ENCODE data around the gene CEACAM21. TPM values are rescaled to one million over a fixed set of nuclear protein-coding genes. Genes with fewer than 3 reads are reported as not detected.

Gene CEACAM21
- polyA plus RNA-seq, 3 donors: 2.1 to 6.4 (median 4.1) TPM

GRCh38 chr19:41570639-41571112 is 5.3 kb upstream of the CEACAM21 start:
- peaks cover 0 to 3% of the 10 kb centered on the region in 2 donors for H3K36me3 Mint-ChIP-seq
- Histone ChIP-seq H3K4me3 (replicated peaks in 1 of 3; ENCODE audit: low read depth in 2 of 3, low read length in 3 of 3) (no peak overlapping the region), H3K27me3 (ENCODE audit: control insufficient read depth in 2 of 2, insufficient read depth in 2 of 2, low read length in 2 of 2) (peaks cover 5 to 20% of the 10 kb centered on the region in 2 donors), H3K27ac (ENCODE audit: low read depth in 1 of 2, low read length in 2 of 2) (no peak overlapping the region), H3K4me2 (replicated peaks; ENCODE audit: extremely low read depth, low read length, poor library complexity, severe bottlenecking) (no peak overlapping the region), H3K9ac (ENCODE audit: insufficient read depth, low read length, poor library complexity, severe bottlenecking) (no peak overlapping the region), H3K4me1 (ENCODE audit: control insufficient read depth in 1 of 2, insufficient read depth in 2 of 2, low read length in 2 of 2) (peaks cover 6 to 7% of the 10 kb centered on the region in 2 donors), H4K20me1 (ENCODE audit: insufficient read depth, low read length) (no peaks in the 10 kb centered on the region), H3K36me3 (replicated peaks in 1 of 2; ENCODE audit: control insufficient read depth in 1 of 2, insufficient read depth in 2 of 2, low read length in 2 of 2) (no peaks in the 10 kb centered on the region), H3K9me3 (replicated peaks in 1 of 2; ENCODE audit: control insufficient read depth in 1 of 2, insufficient read depth in 1 of 2, low read length in 2 of 2) (no peaks in the 10 kb centered on the region), H2AFZ (ENCODE audit: insufficient read depth, low read depth, low read length, poor library complexity, severe bottlenecking) (no peak overlapping the region), H3K79me2 (ENCODE audit: insufficient read depth, low read length) (no peaks in the 10 kb centered on the region)
- H3K9me3 Mint-ChIP-seq: peaks cover 0 to 2% (median 0%) of the 10 kb centered on the region in 7 donors
- peak; percentile 81 to 84 (median 81) for DNase-seq
- H3K4me1 Mint-ChIP-seq: peaks cover 8% of the 10 kb centered on the region
- peaks cover 13 to 23% (median 13%) of the 10 kb centered on the region in 3 donors for H3K27me3 Mint-ChIP-seq (ENCODE audit: low read depth in 3 of 3)
- no peak overlapping the region for H3K4me3 Mint-ChIP-seq
- 9% methylated on average over 5 of the region's 7 CpGs for WGBS (ENCODE audit: insufficient coverage)
- peak overlapping the region in 1 of 7 donors; percentile 41 for H3K27ac Mint-ChIP-seq
- TF ChIP-seq, protein P1, sequence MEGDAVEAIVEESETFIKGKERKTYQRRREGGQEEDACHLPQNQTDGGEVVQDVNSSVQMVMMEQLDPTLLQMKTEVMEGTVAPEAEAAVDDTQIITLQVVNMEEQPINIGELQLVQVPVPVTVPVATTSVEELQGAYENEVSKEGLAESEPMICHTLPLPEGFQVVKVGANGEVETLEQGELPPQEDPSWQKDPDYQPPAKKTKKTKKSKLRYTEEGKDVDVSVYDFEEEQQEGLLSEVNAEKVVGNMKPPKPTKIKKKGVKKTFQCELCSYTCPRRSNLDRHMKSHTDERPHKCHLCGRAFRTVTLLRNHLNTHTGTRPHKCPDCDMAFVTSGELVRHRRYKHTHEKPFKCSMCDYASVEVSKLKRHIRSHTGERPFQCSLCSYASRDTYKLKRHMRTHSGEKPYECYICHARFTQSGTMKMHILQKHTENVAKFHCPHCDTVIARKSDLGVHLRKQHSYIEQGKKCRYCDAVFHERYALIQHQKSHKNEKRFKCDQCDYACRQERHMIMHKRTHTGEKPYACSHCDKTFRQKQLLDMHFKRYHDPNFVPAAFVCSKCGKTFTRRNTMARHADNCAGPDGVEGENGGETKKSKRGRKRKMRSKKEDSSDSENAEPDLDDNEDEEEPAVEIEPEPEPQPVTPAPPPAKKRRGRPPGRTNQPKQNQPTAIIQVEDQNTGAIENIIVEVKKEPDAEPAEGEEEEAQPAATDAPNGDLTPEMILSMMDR (IDR thresholded peaks at IDR 0.05): peak; percentile 92
- intact Hi-C loops (cut with micrococcal nuclease): loop anchor here (1.0 to 5.0 kb wide), 3 partner anchors 33 to 122 kb away; no protein-coding TSS in a partner anchor

DNA sequence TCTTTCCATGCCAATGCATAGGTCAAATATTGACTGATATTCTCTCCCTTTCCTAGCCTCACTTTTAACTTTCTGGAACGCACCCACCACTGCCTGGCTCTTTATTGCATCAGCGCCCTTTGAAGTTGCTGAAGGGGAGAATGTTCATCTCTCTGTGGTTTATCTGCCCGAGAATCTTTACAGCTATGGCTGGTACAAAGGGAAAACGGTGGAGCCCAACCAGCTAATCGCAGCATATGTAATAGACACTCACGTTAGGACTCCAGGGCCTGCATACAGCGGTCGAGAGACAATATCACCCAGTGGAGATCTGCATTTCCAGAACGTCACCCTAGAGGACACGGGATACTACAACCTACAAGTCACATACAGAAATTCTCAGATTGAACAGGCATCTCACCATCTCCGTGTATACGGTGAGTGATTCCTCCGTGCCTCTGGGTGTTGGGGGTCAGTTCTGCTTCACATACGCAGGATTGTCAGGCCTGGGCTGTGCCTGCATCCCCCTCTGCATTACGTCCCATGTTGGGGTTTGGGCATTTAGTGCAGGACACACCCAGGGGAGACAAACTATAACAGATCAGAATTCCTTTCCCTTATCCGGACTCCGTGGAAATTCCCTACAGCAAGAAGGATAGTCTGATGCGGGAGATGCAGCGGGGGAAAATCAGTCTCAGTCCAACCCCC is 1.3 kb downstream of the CEACAM21 start:
- H3K4me2 ChIP-seq (replicated peaks; ENCODE audit: extremely low read depth, low read length, poor library complexity, severe bottlenecking): peak overlapping the region; percentile 86
- Mint-ChIP-seq H3K27me3 (ENCODE audit: low read depth in 3 of 3) (no peaks in the 10 kb centered on the region), H3K4me1 (peaks cover 38% of the 10 kb centered on the region), H3K36me3 (peaks cover 44% of the 10 kb centered on the region in 2 donors), H3K9me3 (peaks cover 18 to 26% (median 22%) of the 10 kb centered on the region in 7 donors), H3K4me3 (no peak overlapping the region), H3K27ac (peak overlapping the region in 5 of 7 donors; percentile 8 to 94 (median 35))
- H3K4me1 ChIP-seq (ENCODE audit: control insufficient read depth in 1 of 2, insufficient read depth in 2 of 2, low read length in 2 of 2): peaks cover 26 to 30% of the 10 kb centered on the region in 2 donors
- intact Hi-C loops (cut with micrococcal nuclease): no loop called here
- H3K9ac ChIP-seq (ENCODE audit: insufficient read depth, low read length, poor library complexity, severe bottlenecking): no peak overlapping the region
- TF ChIP-seq, protein P1 (IDR thresholded peaks at IDR 0.05): no peak
- H3K79me2 ChIP-seq (ENCODE audit: insufficient read depth, low read length): peaks cover 28% of the 10 kb centered on the region
- no peaks in the 10 kb centered on the region for H4K20me1 ChIP-seq (ENCODE audit: insufficient read depth, low read length)
- H3K9me3 ChIP-seq (replicated peaks in 1 of 2; ENCODE audit: control insufficient read depth in 1 of 2, insufficient read depth in 1 of 2, low read length in 2 of 2): peaks cover 22 to 25% of the 10 kb centered on the region in 2 donors
- peak overlapping the region in 1 of 3 experiments; percentile 76 for H3K4me3 ChIP-seq (replicated peaks in 1 of 3; ENCODE audit: low read depth in 2 of 3, low read length in 3 of 3)
- peaks cover 10 to 40% of the 10 kb centered on the region in 2 donors for H3K36me3 ChIP-seq (replicated peaks in 1 of 2; ENCODE audit: control insufficient read depth in 1 of 2, insufficient read depth in 2 of 2, low read length in 2 of 2)
- 81% methylated on average over 10 of the region's 19 CpGs for WGBS (ENCODE audit: insufficient coverage)
- no peak for DNase-seq
- H2AFZ ChIP-seq (ENCODE audit: insufficient read depth, low read depth, low read length, poor library complexity, severe bottlenecking): peak overlapping the region; percentile 68
- H3K27ac ChIP-seq (ENCODE audit: low read depth in 1 of 2, low read length in 2 of 2): peak overlapping the region in 1 of 2 donors; percentile 89
- no peaks in the 10 kb centered on the region for H3K27me3 ChIP-seq (ENCODE audit: control insufficient read depth in 2 of 2, insufficient read depth in 2 of 2, low read length in 2 of 2)
